KOPT-K1 (cell line): ENCODE measurements around the gene GABRA6.
"Not testable (repeated sequence)": the region's sequence is repeated elsewhere in the genome, so short reads cannot be mapped to it uniquely, and the experiment has no call there.

Experiments
- H3K27ac ChIP-seq: fragments of 200-600 bp; sonication (generic); 2 replicates; pipeline ENCODE4 v1.5.1; 2016; ENCODE audit warnings: antibody characterized with exemption, mild to moderate bottlenecking, low read depth, low read length; ENCODE audit not compliant: poor library complexity, severe bottlenecking
- H3K36me3 ChIP-seq: fragments of 200-600 bp; sonication (generic); 2 replicates; pipeline ENCODE4 v1.5.1; 2017; ENCODE audit warnings: antibody characterized with exemption, mild to moderate bottlenecking, low read length, moderate library complexity; ENCODE audit not compliant: insufficient read depth
- H3K9me3 ChIP-seq: fragments of 200-600 bp; sonication (generic); 2 replicates; pipeline ENCODE4 v1.5.1; 2017; ENCODE audit warnings: antibody characterized with exemption, low read length, mild to moderate bottlenecking; ENCODE audit not compliant: insufficient read depth, poor library complexity, severe bottlenecking

GABRA6 gene

DNA sequence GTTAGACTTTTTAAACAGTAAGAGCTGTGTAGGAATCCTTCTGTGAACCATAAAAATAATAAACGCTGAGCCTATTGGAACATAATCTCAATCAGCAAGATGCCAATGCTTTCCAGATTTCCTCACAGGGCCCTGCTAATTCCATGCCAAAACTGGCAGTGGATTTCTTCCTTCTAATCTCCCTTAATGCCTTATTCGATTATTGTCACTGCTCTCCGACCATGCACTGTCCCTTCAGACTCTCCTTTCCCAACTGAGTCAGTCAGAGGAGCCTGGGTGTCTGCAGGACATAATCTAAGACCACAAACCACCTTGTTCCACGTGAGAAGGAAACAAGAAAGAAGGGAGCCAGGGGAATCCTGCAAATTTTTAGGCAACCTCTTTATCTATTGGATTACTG is at the start of gene GABRA6:
Gene GABRA6 (plus strand): TSS at position 261 of the 400 bp plus-strand sequence. CDS start 269 bp downstream, outside the sequence.
- H3K9me3 ChIP-seq: no peaks in the 10 kb centered on the region
- no peak within 1 kb of the TSS for H3K27ac ChIP-seq
- H3K36me3 ChIP-seq: no peaks in the 10 kb centered on the region

GRCh38 chr5:161637591-161637990 is 47.9 kb upstream of the GABRA6 start:
- H3K27ac ChIP-seq: no peak overlapping the region
- no peaks in the 10 kb centered on the region for H3K9me3 ChIP-seq
- H3K36me3 ChIP-seq: no peaks in the 10 kb centered on the region

DNA sequence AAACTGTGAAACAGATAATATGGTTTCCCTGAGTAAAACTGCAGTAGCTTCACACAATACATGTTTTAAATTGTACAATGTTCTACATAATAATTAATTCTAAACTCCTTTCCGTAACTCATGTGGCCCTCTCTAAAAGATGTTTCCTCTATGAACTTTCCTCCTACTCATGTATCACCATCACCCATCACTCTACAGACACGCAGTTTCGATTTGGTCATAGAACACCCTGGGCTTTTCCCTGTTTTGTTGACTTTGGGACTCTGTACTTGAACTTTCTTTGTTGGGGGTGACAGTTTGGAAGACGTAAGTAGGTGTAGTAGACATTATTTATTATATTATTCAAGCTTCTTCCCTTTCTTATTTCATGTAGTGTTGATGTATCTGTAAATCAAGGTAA is 44.1 kb upstream of the GABRA6 start:
- H3K9me3 ChIP-seq: no peaks in the 10 kb centered on the region
- H3K36me3 ChIP-seq: no peaks in the 10 kb centered on the region
- no peak overlapping the region for H3K27ac ChIP-seq

DNA sequence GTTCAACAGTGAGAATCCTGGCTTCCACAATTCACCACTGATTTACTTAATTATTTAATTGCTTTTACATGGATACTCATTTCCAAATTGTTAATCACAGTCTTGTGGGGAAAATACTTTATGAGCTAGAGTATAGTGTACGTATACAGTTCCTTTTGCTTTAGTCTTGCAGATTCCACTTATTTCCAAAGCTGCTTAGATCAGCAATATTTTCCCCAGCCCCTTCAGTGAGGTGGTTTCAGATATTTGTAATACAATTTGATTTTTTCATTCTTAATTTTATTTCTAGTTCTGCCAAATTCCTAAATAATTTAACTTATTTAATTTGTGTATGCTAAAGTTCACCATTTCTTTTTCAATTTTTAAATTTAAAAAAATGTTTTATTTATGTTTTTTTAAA is 40.3 kb upstream of the GABRA6 start:
- Histone ChIP-seq H3K27ac (no peak overlapping the region), H3K9me3 (no peaks in the 10 kb centered on the region), H3K36me3 (no peaks in the 10 kb centered on the region)

DNA sequence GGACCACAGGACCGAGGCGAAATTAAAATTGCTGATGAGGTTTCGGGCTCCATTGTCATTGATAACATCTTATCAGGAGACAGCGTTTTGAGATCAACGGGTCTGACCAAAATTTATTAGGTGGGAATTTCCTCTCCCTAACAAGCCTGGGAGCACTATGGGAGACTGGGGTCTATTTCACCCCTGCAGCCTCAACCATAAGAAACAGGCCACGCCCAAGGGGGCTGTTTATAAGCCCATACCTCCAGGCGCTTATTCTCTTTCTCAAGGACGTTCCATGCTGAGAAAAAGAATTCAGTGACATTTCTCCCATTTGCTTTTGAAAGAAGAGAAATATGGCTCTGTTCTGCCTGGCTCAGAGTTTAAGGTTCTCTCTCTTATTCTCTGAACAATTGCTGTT is 33.6 kb upstream of the GABRA6 start:
- not testable (repeated sequence) for H3K27ac ChIP-seq, H3K36me3 ChIP-seq, H3K9me3 ChIP-seq

GRCh38 chr5:161660806-161661205 is 24.7 kb upstream of the GABRA6 start:
- Histone ChIP-seq H3K36me3 (no peaks in the 10 kb centered on the region), H3K9me3 (no peaks in the 10 kb centered on the region), H3K27ac (no peak overlapping the region)

GRCh38 chr5:161663431-161663830 is 22.1 kb upstream of the GABRA6 start:
- H3K9me3 ChIP-seq: no peaks in the 10 kb centered on the region
- H3K36me3 ChIP-seq: no peaks in the 10 kb centered on the region

DNA sequence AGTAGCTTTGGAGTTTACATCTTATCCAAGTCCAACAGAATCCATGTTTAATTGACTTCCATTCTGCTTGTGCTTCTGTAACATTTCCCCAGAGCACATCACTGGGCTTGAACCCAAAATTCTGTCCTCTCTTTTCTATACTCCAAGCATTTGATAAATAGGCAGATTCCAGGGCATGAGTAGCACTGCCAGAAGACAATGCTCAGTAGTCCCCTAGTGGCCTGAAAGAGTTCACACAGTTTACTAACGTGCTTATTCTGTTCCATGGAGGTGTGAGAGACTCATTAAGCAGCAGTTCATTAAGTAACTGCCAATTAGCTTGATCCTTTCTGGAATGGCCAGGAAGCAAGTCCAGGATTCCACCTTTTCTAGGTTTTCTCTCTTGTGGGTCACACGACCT is 9.4 kb upstream of the GABRA6 start:
- H3K36me3 ChIP-seq: no peaks in the 10 kb centered on the region
- H3K9me3 ChIP-seq: no peaks in the 10 kb centered on the region
- no peak overlapping the region for H3K27ac ChIP-seq

More at GRCh38 chr5:161663431-161663830, 22.1 kb upstream of the GABRA6 start:
- no peak overlapping the region for H3K27ac ChIP-seq

DNA sequence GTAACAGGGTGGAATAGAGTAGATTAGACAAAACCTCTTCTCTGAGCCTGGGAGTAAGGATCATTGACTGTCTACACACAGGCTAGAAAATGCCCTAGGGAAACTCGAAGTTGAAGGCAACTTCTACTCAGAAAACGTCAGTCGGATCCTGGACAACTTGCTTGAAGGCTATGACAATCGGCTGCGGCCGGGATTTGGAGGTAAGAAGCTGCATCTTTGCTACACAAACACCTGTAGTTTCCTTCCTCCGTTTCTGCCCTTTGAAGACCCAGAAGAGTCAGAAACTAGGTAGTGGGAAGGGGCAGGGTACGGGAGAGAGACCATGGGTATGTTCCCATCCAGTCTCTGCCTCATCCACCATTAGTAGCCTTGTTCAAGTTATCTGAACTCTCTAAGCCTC is 628 bp downstream of the GABRA6 start:
- no peak overlapping the region for H3K27ac ChIP-seq

DNA sequence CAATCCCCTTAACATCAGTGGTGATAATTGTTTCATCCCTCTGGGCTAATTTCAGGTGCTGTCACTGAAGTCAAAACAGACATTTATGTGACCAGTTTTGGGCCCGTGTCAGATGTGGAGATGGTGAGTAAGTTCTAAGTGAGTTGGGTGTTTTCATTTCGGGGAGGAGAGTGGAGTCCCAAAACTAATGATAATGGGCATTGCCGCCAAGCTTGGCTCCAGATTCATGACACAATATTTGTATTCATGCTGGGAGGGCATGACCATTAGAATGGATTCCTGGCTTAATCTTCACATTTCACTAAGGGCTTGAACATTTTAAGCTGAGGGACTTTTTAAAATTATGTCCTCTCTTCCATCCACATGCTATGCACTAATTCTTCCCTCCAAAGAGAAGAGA is 1.4 kb downstream of the GABRA6 start:
- no peaks in the 10 kb centered on the region for H3K9me3 ChIP-seq
- H3K27ac ChIP-seq: no peak overlapping the region

More for the DNA sequence above, 628 bp downstream of the GABRA6 start:
- no peaks in the 10 kb centered on the region for H3K9me3 ChIP-seq
- H3K36me3 ChIP-seq: no peaks in the 10 kb centered on the region

GRCh38 chr5:161687316-161687715 is 1.8 kb downstream of the GABRA6 start:
- no peaks in the 10 kb centered on the region for H3K36me3 ChIP-seq
- no peak overlapping the region for H3K27ac ChIP-seq
- H3K9me3 ChIP-seq: no peaks in the 10 kb centered on the region

More for the DNA sequence above, 1.4 kb downstream of the GABRA6 start:
- no peaks in the 10 kb centered on the region for H3K36me3 ChIP-seq

- no peak overlapping the region for H3K27ac ChIP-seq
- H3K9me3 ChIP-seq: no peaks in the 10 kb centered on the region
- no peaks in the 10 kb centered on the region for H3K36me3 ChIP-seq
These were observed 6.4 kb downstream of the GABRA6 start for GRCh38 chr5:161691911-161692310.

DNA sequence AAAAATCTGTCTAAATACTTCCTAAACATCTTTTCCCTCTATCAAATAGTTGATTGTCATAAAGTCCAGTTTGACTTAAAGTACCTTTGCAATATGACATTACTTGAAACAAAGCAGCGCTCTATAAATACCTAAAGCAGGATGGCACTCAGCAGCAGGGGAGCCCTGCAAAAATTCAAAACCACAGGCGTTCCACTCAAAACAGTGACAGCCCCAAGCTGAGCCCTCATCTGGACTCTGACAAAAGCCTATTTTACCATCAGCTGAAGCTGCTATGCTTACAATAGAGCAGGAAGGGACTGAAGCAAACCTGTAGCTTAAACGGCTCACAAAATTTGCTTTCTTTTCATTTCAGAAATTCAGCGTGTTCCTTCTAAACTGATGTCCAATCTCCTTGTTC is 11.5 kb downstream of the GABRA6 start:
- Histone ChIP-seq H3K9me3 (no peaks in the 10 kb centered on the region), H3K27ac (no peak overlapping the region), H3K36me3 (no peaks in the 10 kb centered on the region)

DNA sequence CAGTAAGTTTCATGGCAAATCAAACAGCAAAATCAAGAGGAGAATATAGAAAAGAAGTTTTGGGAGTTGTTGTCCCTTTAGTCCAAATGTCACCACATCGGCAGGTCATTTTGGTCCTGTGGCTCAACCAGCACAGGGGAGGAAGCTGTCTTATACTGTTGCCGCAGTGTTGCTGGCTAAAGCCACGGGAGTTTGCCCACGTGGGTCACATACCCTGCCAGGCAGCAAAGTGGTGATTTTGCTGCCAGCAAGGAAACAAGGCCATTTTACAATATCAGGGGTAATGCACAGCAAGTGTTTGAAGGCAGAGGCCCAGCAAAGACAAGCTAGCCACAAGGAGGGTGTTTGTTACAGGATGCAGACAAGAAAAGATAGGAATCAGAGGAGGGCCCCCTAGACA is 14.5 kb downstream of the GABRA6 start:
- no peak overlapping the region for H3K27ac ChIP-seq
- no peaks in the 10 kb centered on the region for H3K36me3 ChIP-seq
- no peaks in the 10 kb centered on the region for H3K9me3 ChIP-seq

GRCh38 chr5:161703528-161703927 is 18.0 kb downstream of the GABRA6 start:
- Histone ChIP-seq H3K9me3 (no peaks in the 10 kb centered on the region), H3K36me3 (no peaks in the 10 kb centered on the region), H3K27ac (no peak overlapping the region)

GRCh38 chr5:161707382-161707781 is 21.9 kb downstream of the GABRA6 start:
- Histone ChIP-seq H3K27ac (no peak overlapping the region), H3K36me3 (no peaks in the 10 kb centered on the region), H3K9me3 (no peaks in the 10 kb centered on the region)

GRCh38 chr5:161709239-161709638 is 23.7 kb downstream of the GABRA6 start:
- no peaks in the 10 kb centered on the region for H3K36me3 ChIP-seq
- no peak overlapping the region for H3K27ac ChIP-seq
- H3K9me3 ChIP-seq: no peaks in the 10 kb centered on the region
